MG63 (cell line): ENCODE measurements around the gene AFG3L2. TPM values are rescaled to one million over a fixed set of nuclear protein-coding genes. Genes with fewer than 3 reads are reported as not detected.

Experiments used
- DNase-seq: peaks from one replicate; pipeline ENCODE4 v3.0.0-alpha.2; 2020
- H3K27me3 ChIP-seq: fragments of 250-450 bp; sonication (Bioruptor Pico); 2 replicates; pipeline ENCODE4 v1.5.1; 2020; ENCODE audit warnings: mild to moderate bottlenecking, moderate library complexity
- H3K36me3 ChIP-seq: fragments of 250-450 bp; sonication (Bioruptor Pico); 2 replicates; pipeline ENCODE4 v1.5.1; 2020; ENCODE audit warnings: mild to moderate bottlenecking, moderate library complexity
- H3K4me3 ChIP-seq: fragments of 250-450 bp; sonication (Bioruptor Pico); 2 replicates; pipeline ENCODE4 v1.5.1; 2020; ENCODE audit warnings: mild to moderate bottlenecking, moderate library complexity
- H3K9me3 ChIP-seq: fragments of 250-450 bp; sonication (Bioruptor Pico); 2 replicates; pipeline ENCODE4 v1.5.1; 2020; ENCODE audit warnings: mild to moderate bottlenecking, moderate library complexity
- total RNA-seq: library from RNA; depleted of rRNA; stranded (reverse); fragments of >200 nt; shearing (Covaris generic); gene quantifications from 2 replicates; pipeline ENCODE4 v1.2.3, GENCODE V29; 2014; ENCODE audit warnings: low replicate concordance

Gene AFG3L2
- total RNA-seq, 1 experiment from 2014 or later = 57.7 TPM

GRCh38 chr18:12305211-12305610 is 71.8 kb downstream of the AFG3L2 start:
- Histone ChIP-seq H3K9me3 (no peaks in the 10 kb centered on the region), H3K4me3 (no peak overlapping the region), H3K36me3 (peaks cover 16% of the 10 kb centered on the region), H3K27me3 (no peaks in the 10 kb centered on the region)
- no peak for DNase-seq

- H3K27me3 ChIP-seq = no peaks in the 10 kb centered on the region
- peak; percentile 23 for DNase-seq
Observed at GRCh38 chr18:12304351-12305210, 72.4 kb downstream of the AFG3L2 start.

GRCh38 chr18:12302391-12303147 is 74.5 kb downstream of the AFG3L2 start:
- Histone ChIP-seq H3K4me3 (no peak overlapping the region), H3K36me3 (no peaks in the 10 kb centered on the region), H3K9me3 (0 out of 2 replicates have a peak, but pooled peaks cover 2% of the 10 kb centered on the region), H3K27me3 (no peaks in the 10 kb centered on the region)
- no peak for DNase-seq

More at GRCh38 chr18:12304351-12305210, 72.4 kb downstream of the AFG3L2 start:
- Histone ChIP-seq H3K36me3 (peaks cover 9% of the 10 kb centered on the region), H3K4me3 (no peak overlapping the region), H3K9me3 (no peaks in the 10 kb centered on the region)

GRCh38 chr18:12301263-12302005 is 75.6 kb downstream of the AFG3L2 start:
- no peak overlapping the region for H3K4me3 ChIP-seq
- no peak for DNase-seq
- 0 out of 2 replicates have a peak, but pooled peaks cover 2% of the 10 kb centered on the region for H3K9me3 ChIP-seq
- H3K36me3 ChIP-seq = no peaks in the 10 kb centered on the region
- H3K27me3 ChIP-seq = no peaks in the 10 kb centered on the region

- no peaks in the 10 kb centered on the region for H3K36me3 ChIP-seq
- DNase-seq = no peak
- no peak overlapping the region for H3K4me3 ChIP-seq
- no peaks in the 10 kb centered on the region for H3K27me3 ChIP-seq
- 0 out of 2 replicates have a peak, but pooled peaks cover 2% of the 10 kb centered on the region for H3K9me3 ChIP-seq
Observed at GRCh38 chr18:12299862-12300261, 77.2 kb downstream of the AFG3L2 start.

- no peaks in the 10 kb centered on the region for H3K27me3 ChIP-seq
- H3K9me3 ChIP-seq = 0 out of 2 replicates have a peak, but pooled peaks cover 2% of the 10 kb centered on the region
- no peak overlapping the region for H3K4me3 ChIP-seq
- H3K36me3 ChIP-seq = no peaks in the 10 kb centered on the region
- DNase-seq = no peak
Observed at GRCh38 chr18:12296457-12296856, 80.6 kb downstream of the AFG3L2 start.

GRCh38 chr18:12296087-12296403 is 81.0 kb downstream of the AFG3L2 start:
- Histone ChIP-seq H3K27me3 (no peaks in the 10 kb centered on the region), H3K9me3 (0 out of 2 replicates have a peak, but pooled peaks cover 2% of the 10 kb centered on the region), H3K36me3 (no peaks in the 10 kb centered on the region), H3K4me3 (no peak overlapping the region)
- no peak for DNase-seq

- Histone ChIP-seq H3K4me3 (no peak overlapping the region), H3K36me3 (no peaks in the 10 kb centered on the region), H3K9me3 (0 out of 2 replicates have a peak, but pooled peaks cover 2% of the 10 kb centered on the region), H3K27me3 (no peaks in the 10 kb centered on the region)
- DNase-seq = no peak
Observed at GRCh38 chr18:12295389-12296086, 81.5 kb downstream of the AFG3L2 start.

GRCh38 chr18:12293831-12294230 is 83.2 kb downstream of the AFG3L2 start:
- Histone ChIP-seq H3K9me3 (0 out of 2 replicates have a peak, but pooled peaks cover 2% of the 10 kb centered on the region), H3K27me3 (no peaks in the 10 kb centered on the region), H3K4me3 (no peak overlapping the region), H3K36me3 (no peaks in the 10 kb centered on the region)
- DNase-seq = no peak

- Histone ChIP-seq H3K9me3 (no peaks in the 10 kb centered on the region), H3K27me3 (no peaks in the 10 kb centered on the region), H3K36me3 (no peaks in the 10 kb centered on the region), H3K4me3 (no peak overlapping the region)
- no peak for DNase-seq
Observed at GRCh38 chr18:12291690-12292089, 85.3 kb downstream of the AFG3L2 start.

- no peak overlapping the region for H3K4me3 ChIP-seq
- H3K27me3 ChIP-seq = no peaks in the 10 kb centered on the region
- no peaks in the 10 kb centered on the region for H3K36me3 ChIP-seq
- no peaks in the 10 kb centered on the region for H3K9me3 ChIP-seq
- DNase-seq = no peak
Observed at GRCh38 chr18:12291161-12291560, 85.9 kb downstream of the AFG3L2 start.

GRCh38 chr18:12290086-12290485 is 86.9 kb downstream of the AFG3L2 start:
- Histone ChIP-seq H3K9me3 (no peaks in the 10 kb centered on the region), H3K4me3 (no peak overlapping the region), H3K36me3 (no peaks in the 10 kb centered on the region), H3K27me3 (no peaks in the 10 kb centered on the region)
- no peak for DNase-seq

- Histone ChIP-seq H3K4me3 (peak overlapping the region; percentile 20), H3K36me3 (no peaks in the 10 kb centered on the region), H3K27me3 (no peaks in the 10 kb centered on the region), H3K9me3 (no peaks in the 10 kb centered on the region)
- no peak for DNase-seq
Observed at GRCh38 chr18:12288403-12288755, 88.6 kb downstream of the AFG3L2 start.

GRCh38 chr18:12287684-12288402 is 89.2 kb downstream of the AFG3L2 start:
- Histone ChIP-seq H3K36me3 (no peaks in the 10 kb centered on the region), H3K4me3 (peak overlapping the region; percentile 20), H3K9me3 (no peaks in the 10 kb centered on the region), H3K27me3 (no peaks in the 10 kb centered on the region)
- peak; percentile 76 for DNase-seq

- Histone ChIP-seq H3K9me3 (no peaks in the 10 kb centered on the region), H3K27me3 (no peaks in the 10 kb centered on the region), H3K4me3 (no peak overlapping the region), H3K36me3 (no peaks in the 10 kb centered on the region)
- DNase-seq = no peak
Observed at GRCh38 chr18:12287131-12287681, 89.8 kb downstream of the AFG3L2 start.

GRCh38 chr18:12283666-12284065 is 93.4 kb downstream of the AFG3L2 start:
- H3K27me3 ChIP-seq = no peaks in the 10 kb centered on the region
- no peaks in the 10 kb centered on the region for H3K36me3 ChIP-seq
- H3K9me3 ChIP-seq = no peaks in the 10 kb centered on the region
- DNase-seq = no peak
- no peak overlapping the region for H3K4me3 ChIP-seq
